Globus pallidus (tissue), 1 donor: ENCODE results near the gene CTCFL.

Source experiments
- DNase-seq: peaks from one replicate; pipeline ENCODE4 v3.0.0-alpha.2; 2015; ENCODE audit warnings: low spot score

CTCFL gene, protein sequence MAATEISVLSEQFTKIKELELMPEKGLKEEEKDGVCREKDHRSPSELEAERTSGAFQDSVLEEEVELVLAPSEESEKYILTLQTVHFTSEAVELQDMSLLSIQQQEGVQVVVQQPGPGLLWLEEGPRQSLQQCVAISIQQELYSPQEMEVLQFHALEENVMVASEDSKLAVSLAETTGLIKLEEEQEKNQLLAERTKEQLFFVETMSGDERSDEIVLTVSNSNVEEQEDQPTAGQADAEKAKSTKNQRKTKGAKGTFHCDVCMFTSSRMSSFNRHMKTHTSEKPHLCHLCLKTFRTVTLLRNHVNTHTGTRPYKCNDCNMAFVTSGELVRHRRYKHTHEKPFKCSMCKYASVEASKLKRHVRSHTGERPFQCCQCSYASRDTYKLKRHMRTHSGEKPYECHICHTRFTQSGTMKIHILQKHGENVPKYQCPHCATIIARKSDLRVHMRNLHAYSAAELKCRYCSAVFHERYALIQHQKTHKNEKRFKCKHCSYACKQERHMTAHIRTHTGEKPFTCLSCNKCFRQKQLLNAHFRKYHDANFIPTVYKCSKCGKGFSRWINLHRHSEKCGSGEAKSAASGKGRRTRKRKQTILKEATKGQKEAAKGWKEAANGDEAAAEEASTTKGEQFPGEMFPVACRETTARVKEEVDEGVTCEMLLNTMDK

DNA sequence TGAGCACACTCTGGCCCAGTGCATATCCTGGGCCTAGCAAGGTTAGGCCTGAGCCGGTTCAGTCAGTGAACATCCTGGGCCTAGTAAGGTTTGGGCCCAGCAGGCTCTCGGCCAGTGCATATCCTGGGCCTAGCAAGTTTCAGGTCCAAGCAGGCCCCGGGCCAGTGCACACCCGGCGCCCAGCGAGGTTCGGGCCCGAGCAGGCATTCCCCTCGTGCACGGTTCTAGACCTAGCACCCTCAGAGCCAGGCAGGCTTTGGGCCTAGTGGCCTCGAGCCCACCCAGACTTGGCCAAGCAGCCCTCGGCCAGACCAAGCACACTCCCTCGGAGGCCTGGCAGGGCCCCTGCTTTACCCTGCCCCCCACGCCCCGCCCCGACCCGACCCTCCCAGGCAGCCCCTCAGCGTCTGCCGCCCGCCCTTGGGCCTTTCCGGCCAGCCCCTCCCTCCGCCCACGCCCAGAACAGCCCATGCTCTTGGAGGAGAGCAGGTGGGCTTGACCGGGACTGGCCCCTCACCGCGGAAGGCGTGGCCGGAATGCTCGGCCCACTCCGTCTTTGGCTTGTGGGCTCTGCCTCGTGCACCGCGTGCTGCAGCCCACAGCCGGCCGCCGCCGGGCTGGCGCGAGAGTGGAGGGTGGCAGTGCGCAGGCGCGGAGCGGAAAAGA, at the start of gene CTCFL:
Gene CTCFL, minus strand, starts transcription at position 630 of the 666 bp plus-strand sequence. CDS start 935 bp downstream, outside the sequence.
- DNase-seq: no peak

DNA sequence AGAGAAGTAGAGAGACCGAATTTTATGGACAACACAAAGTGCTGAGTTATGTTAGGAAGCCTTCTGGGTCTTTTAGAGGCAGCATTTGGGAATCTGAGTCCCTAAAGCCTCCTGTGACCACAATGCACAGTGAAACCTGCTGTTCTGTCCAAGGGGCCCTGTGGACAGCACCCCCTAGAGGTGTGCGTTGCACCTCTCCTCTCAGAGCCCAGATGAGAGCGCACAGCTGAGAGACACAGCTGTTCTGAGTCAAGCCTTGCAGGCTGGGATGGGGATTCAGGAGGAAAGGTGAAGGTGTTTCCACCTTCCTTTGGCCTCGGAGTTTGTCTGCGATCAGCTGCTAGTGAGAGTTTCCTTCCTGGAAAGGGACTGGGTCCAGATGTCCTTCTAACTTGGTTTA, 49.0 kb upstream of the CTCFL start:
- DNase-seq: no peak

DNA sequence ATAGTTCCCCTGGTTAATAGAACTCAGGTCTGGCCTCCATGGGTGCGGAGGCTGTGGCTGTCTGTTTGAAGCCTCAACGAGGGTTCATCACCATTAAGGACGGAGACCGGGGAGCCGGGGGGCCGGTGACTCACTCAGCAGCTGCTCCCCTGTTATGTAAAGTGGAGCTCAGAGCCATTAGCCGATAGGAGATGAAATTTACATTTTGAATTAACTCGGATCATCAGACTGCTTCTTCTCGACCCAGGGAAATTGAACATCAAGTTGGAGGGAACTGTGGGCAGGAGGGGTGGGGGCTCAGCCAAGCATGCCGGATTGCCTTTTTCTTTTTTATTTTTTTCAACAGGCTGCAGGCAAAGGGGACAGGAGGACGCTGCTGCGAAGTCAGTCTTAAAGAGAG, 48.3 kb upstream of the CTCFL start:
- DNase-seq: no peak

DNA sequence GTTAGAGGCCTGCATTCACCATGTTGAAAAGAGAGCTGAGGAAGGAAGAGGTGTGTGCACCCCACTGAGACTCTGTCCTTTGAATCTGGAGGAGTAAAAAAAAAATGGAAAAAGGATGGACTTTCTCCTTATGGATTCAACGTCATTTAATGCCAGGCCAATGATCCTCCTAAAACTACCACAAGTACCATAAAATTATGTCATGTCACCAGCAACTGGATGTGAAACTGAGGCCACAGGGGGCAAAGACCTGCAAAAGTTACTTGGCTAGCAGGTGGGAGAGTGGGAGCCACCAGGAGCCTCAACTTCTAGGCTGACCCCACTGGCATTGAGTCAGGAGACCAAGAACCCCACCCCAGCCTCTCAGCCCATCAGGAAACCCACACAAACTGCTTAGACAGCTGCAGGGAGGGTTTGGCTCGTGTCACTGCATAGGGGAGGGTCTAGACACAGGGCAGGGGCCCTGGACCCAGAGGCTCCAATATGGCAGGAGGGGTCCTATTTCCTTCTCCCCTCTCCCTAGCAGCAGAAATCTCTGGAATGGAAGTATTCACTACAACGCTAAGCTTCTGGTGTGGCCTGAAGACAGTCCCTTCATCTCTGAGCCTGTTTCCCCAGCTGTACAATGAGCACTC, 47.0 kb upstream of the CTCFL start:
- DNase-seq: no peak

DNA sequence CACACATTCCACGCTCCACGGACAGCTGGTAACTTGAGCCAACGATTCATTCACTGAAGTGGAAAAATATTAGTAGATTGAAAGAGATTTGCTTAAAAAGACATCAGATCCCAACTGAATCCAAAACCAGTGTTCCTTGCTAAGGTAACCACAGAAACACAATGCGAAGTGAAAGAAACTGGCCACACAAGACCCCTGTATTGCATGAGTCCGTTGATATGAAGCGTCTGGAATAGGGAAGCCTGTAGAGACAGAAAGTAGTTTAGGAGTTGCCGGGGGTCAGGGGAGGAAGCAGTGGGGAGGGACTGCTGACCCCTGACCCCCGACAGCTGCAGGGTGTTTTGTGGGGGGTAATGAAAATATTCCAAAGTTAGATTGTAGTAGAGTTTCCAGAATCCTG, 46.0 kb upstream of the CTCFL start:
- DNase-seq: no peak

DNA sequence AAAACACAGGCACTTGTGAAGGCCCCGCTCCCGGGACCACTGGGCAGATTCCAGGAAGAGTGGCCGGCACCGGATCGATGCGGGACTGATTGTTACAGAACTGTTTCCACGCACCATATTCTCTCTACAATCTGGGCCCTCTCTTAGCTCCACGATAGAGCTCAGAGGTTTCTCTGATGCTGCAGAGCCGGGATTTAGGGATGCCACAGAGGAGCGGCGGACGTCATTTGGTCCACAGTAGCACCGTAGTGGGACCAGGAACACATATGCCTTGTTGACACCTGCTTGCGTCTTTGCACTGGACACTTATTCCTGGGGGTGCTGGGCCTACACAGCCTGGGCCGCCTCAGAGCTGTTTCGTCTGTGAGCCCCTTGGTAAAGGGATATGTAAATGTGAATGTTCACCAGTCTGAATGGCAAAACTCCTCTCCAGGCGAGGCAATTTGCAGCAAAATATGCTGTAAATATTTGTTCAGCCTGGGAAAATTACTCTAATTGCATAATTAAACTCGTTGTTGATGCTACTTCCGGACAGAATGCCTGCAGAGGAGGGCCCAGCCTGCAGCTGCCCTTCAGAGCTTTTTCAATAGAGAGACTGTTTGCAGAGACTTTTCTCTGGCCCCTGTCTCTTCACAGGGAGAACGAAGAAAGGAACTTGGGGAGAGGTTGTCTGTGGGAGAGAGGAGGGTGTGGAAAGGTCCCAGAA, 45.4 kb upstream of the CTCFL start:
- peak; percentile 11 for DNase-seq

DNA sequence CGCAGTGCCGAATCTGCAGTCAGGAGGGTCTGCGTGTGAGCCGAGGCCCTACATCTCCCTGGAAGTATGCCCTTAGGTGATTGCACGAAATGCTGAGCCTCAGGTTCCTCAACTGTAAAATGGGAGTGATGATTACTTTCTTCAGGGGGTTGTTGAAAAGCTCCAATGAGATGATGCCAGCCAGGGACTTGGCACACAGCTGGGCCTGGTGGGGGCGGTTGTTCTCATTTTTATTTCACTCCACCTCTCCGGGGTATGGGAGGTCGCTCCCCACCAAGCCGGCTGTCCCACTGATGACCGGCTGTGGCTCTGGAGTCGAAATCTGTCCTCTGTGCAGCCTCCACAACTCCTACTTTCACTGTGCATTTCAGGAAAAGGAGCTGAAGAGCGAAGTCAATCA, 44.0 kb upstream of the CTCFL start:
- no peak for DNase-seq

DNA sequence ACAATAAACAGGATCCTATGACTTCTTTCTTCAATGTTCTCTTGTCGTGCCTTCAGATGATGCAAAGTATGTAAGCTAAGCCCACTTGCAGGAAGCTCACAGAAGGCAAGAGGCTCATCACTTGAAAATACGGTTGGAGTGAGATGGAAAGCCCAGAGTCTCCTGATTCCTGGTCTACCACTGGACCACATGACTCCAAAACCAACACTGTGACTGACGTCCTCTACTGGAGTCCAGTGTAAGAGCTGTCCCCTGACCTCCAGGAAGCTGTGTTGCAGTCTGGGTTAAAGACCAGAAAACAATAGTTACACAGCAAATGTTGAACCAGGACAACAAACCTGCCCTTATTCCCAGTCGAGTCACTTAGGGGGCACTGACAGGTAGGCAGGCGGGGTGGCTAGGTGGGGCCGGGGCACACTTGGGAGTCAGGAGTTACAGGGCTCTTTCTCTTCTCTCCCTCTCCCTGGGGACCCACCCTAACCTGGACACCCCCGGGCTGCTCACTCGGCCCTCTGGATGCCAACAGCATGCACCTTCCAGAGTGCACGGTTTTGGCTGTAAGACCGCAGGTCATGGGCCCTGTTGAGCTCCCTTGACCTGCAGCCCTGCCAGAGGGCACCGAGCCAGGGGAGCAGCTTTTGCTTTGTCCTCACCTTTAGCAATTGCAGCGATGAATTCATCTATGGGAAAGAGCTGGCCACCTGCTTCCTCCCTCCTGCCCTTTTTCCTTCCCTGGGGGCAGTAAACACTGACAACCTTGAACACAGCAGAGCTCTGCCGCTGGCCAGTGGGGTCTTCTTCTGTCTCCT, 43.4 kb upstream of the CTCFL start:
- DNase-seq: no peak

DNA sequence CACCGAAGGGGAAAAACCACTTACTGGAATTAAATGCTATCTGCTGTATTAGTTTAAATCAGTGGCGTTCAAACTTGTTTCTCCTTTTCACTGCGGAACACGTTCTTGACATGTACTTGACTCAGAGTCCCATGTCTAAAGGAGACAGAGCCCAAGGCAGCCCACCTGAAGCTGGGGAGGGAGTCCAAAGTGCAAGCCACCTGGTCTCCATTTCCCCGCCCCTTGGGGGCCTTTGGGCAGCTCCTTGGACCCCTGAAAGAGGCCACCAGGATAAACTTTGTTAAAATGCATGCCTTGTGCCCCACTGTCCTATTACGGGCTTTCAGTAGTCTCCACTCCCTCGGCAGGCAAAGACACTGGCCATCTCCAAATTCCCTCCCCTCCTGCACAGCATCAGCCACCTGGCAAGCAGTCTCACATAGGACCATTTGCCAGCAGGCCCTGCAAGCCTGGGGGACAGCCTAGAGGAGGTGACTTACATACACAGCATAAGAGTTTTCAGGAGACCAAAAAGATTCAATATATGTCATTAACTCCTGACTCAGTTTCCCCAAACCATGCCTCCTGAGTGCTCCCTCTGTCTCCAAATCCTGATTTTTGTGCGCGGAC, 42.6 kb upstream of the CTCFL start:
- DNase-seq: no peak

DNA sequence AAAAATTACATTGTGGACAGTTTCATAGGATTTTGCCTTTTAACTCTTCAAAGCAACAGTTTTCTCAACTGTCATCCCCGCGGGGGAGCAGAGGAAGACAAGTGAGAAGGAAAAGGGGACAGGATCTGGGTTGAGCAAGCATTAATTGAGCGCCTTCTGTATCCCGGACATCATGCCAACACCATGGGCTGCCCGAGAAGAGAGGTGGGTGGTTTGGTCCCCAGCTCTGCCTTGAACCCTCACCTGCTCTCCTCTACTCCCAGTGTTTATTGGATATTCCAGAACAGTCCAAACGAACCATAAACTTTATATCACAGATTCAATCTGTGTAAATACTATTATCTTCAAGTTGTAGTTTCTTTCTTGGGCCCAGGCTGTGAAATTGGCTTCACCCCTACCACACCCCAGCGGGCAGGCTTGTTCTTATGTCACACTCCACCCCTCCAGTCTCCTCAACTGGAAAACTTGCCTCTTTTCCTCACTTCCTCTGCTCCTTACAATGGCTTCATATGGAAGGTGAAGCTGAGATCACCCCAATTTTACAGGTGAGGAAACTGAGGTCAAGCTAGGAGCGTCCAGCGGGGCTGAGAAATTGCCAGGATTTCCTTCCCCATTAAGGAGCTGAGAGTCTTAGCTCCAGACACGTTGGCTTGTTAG, 42.0 kb upstream of the CTCFL start:
- no peak for DNase-seq

DNA sequence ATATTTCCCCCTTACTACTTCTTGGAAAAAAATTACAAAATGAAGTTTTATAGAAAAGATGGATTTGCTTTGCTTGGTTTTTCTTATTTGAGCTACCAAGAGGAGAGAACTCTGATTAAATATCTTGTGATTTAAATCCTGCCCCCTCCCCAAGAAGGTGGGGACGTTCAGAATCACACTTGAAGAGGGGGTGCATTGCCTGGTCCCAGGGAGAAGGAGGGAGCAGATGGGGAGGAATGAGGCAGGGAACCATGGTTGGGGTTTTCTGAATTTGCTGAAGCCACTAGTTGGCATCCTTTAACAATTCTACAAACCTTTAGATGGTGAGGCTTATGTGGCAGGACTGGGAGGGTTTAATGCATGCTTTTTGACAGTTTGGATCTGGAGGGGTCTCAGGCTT, 41.5 kb upstream of the CTCFL start:
- DNase-seq: no peak

DNA sequence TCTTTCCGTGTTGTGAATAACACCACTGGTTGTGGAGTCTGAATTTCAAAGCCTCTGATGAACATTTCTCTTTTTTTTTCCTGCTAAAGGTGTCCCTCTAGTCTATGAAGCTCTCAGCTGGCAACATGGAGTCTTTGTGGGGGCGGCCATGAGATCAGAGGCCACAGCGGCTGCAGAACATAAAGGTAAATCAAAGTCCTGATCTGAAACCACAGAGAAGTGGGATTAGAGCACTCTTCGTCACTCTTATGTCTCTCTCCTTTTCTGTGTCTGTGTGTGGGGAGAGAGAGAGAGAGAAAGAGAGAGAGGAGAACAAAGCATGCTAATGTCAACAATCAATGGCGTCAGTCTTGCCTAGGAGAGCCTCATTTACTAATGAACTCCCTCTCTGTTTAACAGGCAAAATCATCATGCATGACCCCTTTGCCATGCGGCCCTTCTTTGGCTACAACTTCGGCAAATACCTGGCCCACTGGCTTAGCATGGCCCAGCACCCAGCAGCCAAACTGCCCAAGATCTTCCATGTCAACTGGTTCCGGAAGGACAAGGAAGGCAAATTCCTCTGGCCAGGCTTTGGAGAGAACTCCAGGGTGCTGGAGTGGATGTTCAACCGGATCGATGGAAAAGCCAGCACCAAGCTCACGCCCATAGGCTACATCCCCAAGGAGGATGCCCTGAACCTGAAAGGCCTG, 40.2 kb upstream of the CTCFL start:
- no peak for DNase-seq

DNA sequence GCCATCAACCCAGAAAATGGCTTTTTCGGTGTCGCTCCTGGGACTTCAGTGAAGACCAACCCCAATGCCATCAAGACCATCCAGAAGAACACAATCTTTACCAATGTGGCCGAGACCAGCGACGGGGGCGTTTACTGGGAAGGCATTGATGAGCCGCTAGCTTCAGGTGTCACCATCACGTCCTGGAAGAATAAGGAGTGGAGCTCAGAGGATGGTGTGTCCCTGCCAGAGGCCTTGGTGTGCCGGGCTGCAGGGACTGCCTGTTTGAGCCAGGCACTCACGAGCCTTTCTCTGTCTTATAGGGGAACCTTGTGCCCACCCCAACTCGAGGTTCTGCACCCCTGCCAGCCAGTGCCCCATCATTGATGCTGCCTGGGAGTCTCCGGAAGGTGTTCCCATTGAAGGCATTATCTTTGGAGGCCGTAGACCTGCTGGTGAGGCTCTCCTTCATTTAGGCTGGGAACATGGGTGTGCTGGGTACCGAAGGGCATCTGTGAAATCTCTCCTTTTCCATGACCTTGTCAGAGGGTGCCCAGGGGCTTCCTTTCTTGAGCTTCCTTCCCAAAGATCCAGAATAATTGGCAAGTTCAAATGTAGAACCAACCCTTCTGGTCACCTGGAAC, 39.4 kb upstream of the CTCFL start:
- no peak for DNase-seq

DNA sequence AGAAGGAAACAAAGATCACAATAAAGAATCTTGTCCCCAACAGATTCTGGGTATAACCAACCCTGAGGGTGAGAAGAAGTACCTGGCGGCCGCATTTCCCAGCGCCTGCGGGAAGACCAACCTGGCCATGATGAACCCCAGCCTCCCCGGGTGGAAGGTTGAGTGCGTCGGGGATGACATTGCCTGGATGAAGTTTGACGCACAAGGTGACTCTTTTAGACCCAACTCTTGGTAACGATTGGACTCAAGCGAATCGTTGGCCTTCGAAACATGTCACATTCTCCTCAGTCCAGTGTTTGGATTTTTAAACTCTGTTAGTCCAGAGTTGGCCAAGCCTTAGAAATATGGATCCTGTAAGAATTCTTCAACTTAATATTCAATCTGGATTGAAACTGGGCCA, 38.6 kb upstream of the CTCFL start:
- no peak for DNase-seq

DNA sequence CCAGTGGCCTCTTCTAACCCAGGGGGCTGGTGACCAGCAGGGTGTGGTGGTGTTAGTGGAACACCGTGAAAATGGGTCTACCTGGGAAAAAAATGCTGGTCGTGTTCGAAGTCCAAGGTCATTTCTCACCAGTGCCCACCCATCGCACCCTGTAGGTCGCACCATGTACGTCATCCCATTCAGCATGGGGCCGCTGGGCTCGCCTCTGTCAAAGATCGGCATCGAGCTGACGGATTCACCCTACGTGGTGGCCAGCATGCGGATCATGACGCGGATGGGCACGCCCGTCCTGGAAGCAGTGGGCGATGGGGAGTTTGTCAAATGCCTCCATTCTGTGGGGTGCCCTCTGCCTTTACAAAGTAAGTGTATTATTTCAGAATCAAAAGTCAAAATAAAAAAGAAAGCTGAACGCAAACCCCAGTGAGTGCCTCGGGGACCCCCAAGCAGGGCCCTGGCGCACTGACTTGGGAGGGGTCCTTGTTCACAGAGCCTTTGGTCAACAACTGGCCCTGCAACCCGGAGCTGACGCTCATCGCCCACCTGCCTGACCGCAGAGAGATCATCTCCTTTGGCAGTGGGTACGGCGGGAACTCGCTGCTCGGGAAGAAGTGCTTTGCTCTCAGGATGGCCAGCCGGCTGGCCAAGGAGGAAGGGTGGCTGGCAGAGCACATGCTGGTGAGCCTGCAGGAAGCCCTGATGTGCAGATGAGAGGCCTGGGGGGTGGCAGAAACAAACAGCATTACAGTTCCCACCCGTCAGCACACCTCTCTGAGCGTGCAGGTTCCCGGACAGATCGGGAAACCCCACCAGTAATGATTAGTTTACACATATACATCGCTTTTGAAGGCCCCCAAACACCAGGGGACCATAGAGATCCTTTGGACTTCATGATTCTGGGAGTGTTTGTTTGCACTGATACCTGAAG, 37.9 kb upstream of the CTCFL start:
- DNase-seq: no peak

DNA sequence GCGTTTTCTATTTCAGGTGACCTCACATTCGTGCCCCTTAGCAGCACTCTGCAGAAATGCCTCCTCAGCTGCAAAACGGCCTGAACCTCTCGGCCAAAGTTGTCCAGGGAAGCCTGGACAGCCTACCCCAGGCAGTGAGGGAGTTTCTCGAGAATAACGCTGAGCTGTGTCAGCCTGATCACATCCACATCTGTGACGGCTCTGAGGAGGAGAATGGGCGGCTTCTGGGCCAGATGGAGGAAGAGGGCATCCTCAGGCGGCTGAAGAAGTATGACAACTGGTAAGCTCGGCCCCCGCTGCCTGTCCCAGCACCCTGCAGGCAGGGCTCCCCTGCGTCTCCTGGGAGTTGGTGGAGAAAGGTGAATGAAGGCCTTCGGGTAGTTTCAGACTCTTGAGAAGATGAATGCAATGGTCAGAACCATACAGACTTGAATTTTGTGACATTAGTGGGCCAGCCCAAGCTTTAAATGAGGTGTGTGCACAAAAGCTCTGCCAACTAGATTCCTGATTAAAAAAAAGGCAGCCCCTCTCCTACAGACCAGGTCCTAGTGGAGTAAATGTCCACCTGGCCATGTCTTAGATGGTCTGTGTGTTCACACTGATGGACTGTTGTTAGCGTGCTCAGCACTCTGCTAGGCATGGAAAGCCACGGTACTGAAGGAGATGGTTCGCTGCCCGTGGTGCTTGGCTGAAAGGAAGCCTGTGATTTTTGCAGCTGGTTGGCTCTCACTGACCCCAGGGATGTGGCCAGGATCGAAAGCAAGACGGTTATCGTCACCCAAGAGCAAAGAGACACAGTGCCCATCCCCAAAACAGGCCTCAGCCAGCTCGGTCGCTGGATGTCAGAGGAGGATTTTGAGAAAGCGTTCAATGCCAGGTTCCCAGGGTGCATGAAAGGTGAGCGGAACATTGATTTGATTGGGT, 36.7 kb upstream of the CTCFL start:
- no peak for DNase-seq
